ENCODE data around the gene SEPTIN5. TPM values are rescaled to one million over a fixed set of nuclear protein-coding genes. Genes with fewer than 3 reads are reported as not detected.
"Not testable (repeated sequence)": the region's sequence is repeated elsewhere in the genome, so short reads cannot be mapped to it uniquely, and the experiment has no call there.

SEPTIN5 gene
- total RNA-seq, 1 experiment from 2014 or later = 1.00 TPM

- Mint-ChIP-seq H3K36me3 (ENCODE audit: insufficient read depth, unreplicated experiment) (no peaks in the 10 kb centered on the region), H3K27ac (ENCODE audit: unreplicated experiment) (no peak overlapping the region), H3K9me3 (ENCODE audit: unreplicated experiment) (no peaks in the 10 kb centered on the region), H3K4me3 (ENCODE audit: unreplicated experiment) (no peak overlapping the region), H3K4me1 (ENCODE audit: low read depth, unreplicated experiment) (no peaks in the 10 kb centered on the region), H3K27me3 (ENCODE audit: insufficient read depth, unreplicated experiment) (peaks cover 3% of the 10 kb centered on the region)
- Histone ChIP-seq H3K4me3 (ENCODE audit: low read depth, low read length) (no peak overlapping the region), H3K27me3 (replicated peaks; ENCODE audit: control insufficient read depth, insufficient read depth, low read length) (no peaks in the 10 kb centered on the region), H3K4me1 (0 out of 2 replicates have a peak, but pooled peaks cover 3% of the 10 kb centered on the region), H3K36me3 (ENCODE audit: control insufficient read depth, insufficient read depth, low read length) (no peaks in the 10 kb centered on the region), H3K9me3 (no peaks in the 10 kb centered on the region)
- intact Hi-C loops (cut with micrococcal nuclease; ENCODE audit: unreplicated experiment) = no loop called here
- no TSS peak for BruUV-seq (replicated peaks)
- DNase-seq = no peak
- ChIA-PET CTCF (interaction anchor here (0.5 to 1.4 kb wide), 2 partner anchors 27 to 60 kb away, joined by 3 read pairs; partner anchors contain the start of gene GP1BB), POLR2A (no interaction called here)
- no peak for TF ChIP-seq CTCF (IDR thresholded peaks at IDR 0.05; ENCODE audit: insufficient read depth in 1 of 2, low read depth in 1 of 2, low read length in 1 of 2, severe bottlenecking in 1 of 2, unreplicated experiment in 1 of 2)
Observed at GRCh38 chr22:19696504-19697276, 17.6 kb upstream of the SEPTIN5 start.

- H3K36me3 Mint-ChIP-seq (ENCODE audit: insufficient read depth, unreplicated experiment); POLR2A ChIA-PET: not testable (repeated sequence)
Observed at GRCh38 chr22:19697871-19698270, 16.4 kb upstream of the SEPTIN5 start.

GRCh38 chr22:19700790-19701419, 13.4 kb upstream of the SEPTIN5 start:
- H3K9me3 Mint-ChIP-seq (ENCODE audit: unreplicated experiment) = no peaks in the 10 kb centered on the region
- no TSS peak for BruUV-seq (replicated peaks)
- no peak overlapping the region for H3K27ac Mint-ChIP-seq (ENCODE audit: unreplicated experiment)
- no peaks in the 10 kb centered on the region for H3K36me3 Mint-ChIP-seq (ENCODE audit: insufficient read depth, unreplicated experiment)
- Histone ChIP-seq H3K36me3 (ENCODE audit: control insufficient read depth, insufficient read depth, low read length) (no peaks in the 10 kb centered on the region), H3K4me3 (ENCODE audit: low read depth, low read length) (no peak overlapping the region), H3K9me3 (no peaks in the 10 kb centered on the region), H3K4me1 (no peaks in the 10 kb centered on the region), H3K27me3 (replicated peaks; ENCODE audit: control insufficient read depth, insufficient read depth, low read length) (no peaks in the 10 kb centered on the region)
- ChIA-PET CTCF (no interaction called here), POLR2A (no interaction called here)
- H3K4me3 Mint-ChIP-seq (ENCODE audit: unreplicated experiment) = no peak overlapping the region
- no peaks in the 10 kb centered on the region for H3K4me1 Mint-ChIP-seq (ENCODE audit: low read depth, unreplicated experiment)
- no peak for DNase-seq
- TF ChIP-seq CTCF (IDR thresholded peaks at IDR 0.05; ENCODE audit: insufficient read depth in 1 of 2, low read depth in 1 of 2, low read length in 1 of 2, severe bottlenecking in 1 of 2, unreplicated experiment in 1 of 2) = no peak
- intact Hi-C loops (cut with micrococcal nuclease; ENCODE audit: unreplicated experiment) = no loop called here
- peaks cover 3% of the 10 kb centered on the region for H3K27me3 Mint-ChIP-seq (ENCODE audit: insufficient read depth, unreplicated experiment)

More at GRCh38 chr22:19697871-19698270, 16.4 kb upstream of the SEPTIN5 start:
- H3K4me1 ChIP-seq; H3K4me3 ChIP-seq (ENCODE audit: low read depth, low read length); intact Hi-C loops (cut with micrococcal nuclease; ENCODE audit: unreplicated experiment); H3K27me3 ChIP-seq (replicated peaks; ENCODE audit: control insufficient read depth, insufficient read depth, low read length); H3K9me3 Mint-ChIP-seq (ENCODE audit: unreplicated experiment); H3K27me3 Mint-ChIP-seq (ENCODE audit: insufficient read depth, unreplicated experiment); H3K4me3 Mint-ChIP-seq (ENCODE audit: unreplicated experiment); H3K27ac Mint-ChIP-seq (ENCODE audit: unreplicated experiment); H3K36me3 ChIP-seq (ENCODE audit: control insufficient read depth, insufficient read depth, low read length); CTCF ChIA-PET; H3K4me1 Mint-ChIP-seq (ENCODE audit: low read depth, unreplicated experiment); H3K9me3 ChIP-seq; BruUV-seq (replicated peaks); DNase-seq: not testable (repeated sequence)

Measured in Caco-2 (cell line).